Measurements from ENCODE around the gene CCT5.
"Not testable (repeated sequence)": the region's sequence is repeated elsewhere in the genome, so short reads cannot be mapped to it uniquely, and the experiment has no call there.

The CCT5 gene

GRCh38 chr5:10247217-10247616 lies 2.9 kb upstream of the CCT5 start:
- DNase-seq: not testable (repeated sequence)

GRCh38 chr5:10248378-10249260 lies 1.5 kb upstream of the CCT5 start:
- DNase-seq: no peak

DNA sequence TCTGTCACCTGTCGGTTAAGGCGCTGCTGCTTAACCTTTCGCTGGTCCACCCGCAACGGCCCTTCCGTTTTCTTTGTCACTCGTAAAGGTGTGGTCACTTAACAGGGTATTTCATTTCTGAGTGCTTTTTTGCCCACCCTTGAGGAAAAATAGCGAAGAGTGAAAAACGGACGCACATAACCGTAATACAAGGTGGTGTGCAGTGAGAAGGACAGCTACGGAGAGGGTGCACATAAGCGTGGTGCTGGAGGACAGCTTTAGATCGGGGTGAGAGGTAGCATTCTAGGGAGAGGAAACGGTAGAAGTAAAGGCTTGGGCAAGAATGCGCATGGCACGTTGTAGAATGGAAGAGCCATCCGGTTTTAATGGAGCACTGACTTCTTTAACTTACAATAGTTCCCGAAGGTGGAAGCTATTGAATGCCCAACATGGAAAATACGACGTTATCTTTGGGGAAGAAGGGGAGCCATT lies 761 bp downstream of the CCT5 start:
- DNase-seq: no peak

DNA sequence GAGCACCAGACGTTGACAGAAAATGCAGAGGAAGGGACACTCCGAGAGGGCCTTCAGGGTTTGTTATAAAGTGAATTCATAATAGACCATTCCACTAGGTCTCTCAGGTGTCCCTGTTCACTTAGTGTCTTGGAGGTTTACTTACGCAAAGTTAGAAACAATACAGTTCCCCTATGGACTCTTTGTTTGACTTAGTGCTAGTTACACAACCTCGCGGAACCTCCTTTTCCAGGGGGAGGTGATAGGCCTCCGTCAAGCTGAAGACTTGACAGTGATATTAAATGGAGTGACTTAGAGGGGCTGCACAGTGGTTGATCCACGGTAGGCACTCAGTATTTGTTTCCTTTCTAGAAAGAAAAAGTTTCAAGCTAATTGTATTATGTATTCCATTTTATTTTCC lies 1.3 kb downstream of the CCT5 start:
- no peak for DNase-seq

- DNase-seq: no peak
These were observed 3.3 kb downstream of the CCT5 start for GRCh38 chr5:10253390-10253789.

DNA sequence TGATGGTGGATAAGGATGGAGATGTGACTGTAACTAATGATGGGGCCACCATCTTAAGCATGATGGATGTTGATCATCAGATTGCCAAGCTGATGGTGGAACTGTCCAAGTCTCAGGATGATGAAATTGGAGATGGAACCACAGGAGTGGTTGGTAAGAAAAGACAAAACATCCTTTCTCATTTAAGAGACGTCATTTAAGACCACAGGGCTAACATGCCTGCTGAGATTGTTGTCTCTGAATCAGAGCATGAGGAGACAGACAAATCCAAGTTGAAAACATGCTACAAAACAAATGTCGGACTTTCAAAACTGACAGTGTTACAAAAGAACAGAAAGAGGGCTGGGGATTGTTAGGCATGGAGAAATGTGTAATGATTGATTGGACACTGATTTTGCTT lies 4.6 kb downstream of the CCT5 start:
- no peak for DNase-seq

DNA sequence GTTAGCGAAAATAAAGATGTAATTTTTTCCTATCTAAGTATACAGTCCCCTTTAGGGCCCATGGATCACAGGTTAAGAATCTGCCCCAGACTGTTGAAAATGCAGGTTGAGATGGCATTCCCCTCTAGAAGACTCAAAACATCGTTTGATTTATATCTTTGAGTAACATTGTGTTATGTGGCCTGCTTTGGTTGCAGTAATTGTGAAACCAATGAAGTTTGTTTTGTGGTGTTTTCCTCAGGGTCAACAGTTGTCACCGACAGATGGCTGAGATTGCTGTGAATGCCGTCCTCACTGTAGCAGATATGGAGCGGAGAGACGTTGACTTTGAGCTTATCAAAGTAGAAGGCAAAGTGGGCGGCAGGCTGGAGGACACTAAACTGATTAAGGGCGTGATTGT lies 7.8 kb downstream of the CCT5 start:
- no peak for DNase-seq

GRCh38 chr5:10259899-10260298 lies 9.8 kb downstream of the CCT5 start:
- no peak for DNase-seq

GRCh38 chr5:10261065-10261464 lies 11.0 kb downstream of the CCT5 start:
- no peak for DNase-seq

DNA sequence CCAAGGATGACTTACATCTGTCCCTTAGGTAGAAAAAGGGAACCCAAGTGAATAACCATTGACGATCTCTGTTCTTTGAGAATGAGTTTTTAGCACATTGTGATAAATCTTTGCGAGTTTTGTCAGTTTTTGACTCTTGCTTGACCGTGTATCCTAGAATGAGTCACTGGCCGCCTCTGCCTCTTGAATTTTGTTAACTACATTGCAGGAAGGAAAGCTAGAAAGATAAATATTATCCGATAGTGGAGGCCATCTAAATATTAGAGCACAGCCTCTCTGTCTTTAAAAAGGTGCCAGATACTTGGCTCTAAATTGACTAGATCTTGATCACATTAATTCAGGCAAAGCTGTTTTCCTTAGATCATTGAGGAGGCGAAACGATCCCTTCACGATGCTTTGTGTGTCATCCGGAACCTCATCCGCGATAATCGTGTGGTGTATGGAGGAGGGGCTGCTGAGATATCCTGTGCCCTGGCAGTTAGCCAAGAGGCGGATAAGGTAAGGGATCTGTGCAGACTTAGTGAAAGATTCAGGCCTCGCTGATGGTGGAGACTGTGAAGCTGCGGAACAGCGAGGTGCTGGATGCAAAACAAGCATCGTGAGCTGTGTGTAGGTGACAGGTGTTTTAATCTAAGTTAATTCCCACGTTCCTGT lies 12.2 kb downstream of the CCT5 start:
- DNase-seq: no peak

DNA sequence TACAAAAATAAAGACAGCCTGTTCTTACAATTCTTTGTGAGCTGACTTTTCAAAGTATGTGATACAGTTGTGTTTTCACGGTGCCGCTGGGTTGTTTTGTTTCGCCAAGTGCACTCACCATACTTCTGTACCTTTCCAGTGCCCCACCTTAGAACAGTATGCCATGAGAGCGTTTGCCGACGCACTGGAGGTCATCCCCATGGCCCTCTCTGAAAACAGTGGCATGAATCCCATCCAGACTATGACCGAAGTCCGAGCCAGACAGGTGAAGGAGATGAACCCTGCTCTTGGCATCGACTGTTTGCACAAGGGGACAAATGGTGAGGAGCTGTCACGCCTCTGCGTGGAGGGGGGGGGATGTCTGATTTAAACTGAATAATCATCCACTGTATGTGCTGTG lies 12.9 kb downstream of the CCT5 start:
- DNase-seq: no peak

- DNase-seq: no peak
These were observed 14.5 kb downstream of the CCT5 start for GRCh38 chr5:10264604-10265003.

- no peak for DNase-seq
These were observed 15.4 kb downstream of the CCT5 start for GRCh38 chr5:10265245-10266109.

DNA sequence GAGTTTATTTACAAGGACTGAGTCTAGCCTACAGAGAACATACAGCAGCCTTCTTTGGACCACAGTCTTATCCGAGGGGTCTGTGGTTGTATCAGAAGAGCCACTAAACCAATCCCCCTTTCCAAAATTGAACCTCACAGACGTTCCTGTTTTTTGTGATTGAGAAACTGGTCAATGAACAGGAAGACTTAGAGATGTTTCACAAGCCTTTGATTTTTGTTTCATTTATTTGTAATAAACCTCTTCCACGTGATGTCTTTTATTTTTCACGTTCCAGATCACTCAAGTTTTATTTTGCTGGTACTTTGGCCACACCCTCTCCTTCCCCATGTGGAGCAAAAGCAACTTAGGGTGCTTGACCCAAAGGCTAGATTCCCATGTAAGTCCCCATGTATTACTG lies 16.1 kb downstream of the CCT5 start:
- no peak for DNase-seq

GRCh38 chr5:10266839-10267238 lies 16.8 kb downstream of the CCT5 start:
- DNase-seq: no peak

GRCh38 chr5:10268100-10268499 lies 18.0 kb downstream of the CCT5 start:
- no peak for DNase-seq

GRCh38 chr5:10272053-10272874 lies 22.2 kb downstream of the CCT5 start:
- DNase-seq: no peak

GRCh38 chr5:10272875-10273209 lies 22.8 kb downstream of the CCT5 start:
- DNase-seq: not testable (repeated sequence)

DNA sequence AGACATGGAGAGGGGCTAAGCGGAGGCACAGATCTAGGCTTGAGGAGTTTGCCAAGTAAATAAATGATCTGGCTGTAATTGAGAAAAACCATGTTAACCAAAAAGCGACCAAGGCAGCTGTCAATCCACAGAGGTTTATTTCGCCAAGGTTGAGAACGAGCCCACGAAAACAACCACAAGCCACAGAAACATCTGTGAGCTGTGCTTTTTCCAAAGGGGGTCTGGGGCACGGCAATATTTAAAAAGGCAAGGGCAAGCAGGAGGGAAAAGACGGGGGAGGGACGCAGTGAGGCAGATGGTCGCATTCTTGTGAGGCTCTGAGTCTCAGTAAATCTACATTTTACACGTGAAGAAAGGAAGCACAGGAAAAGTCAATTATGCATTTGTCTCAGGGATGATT lies 25.4 kb downstream of the CCT5 start:
- no peak for DNase-seq

DNA sequence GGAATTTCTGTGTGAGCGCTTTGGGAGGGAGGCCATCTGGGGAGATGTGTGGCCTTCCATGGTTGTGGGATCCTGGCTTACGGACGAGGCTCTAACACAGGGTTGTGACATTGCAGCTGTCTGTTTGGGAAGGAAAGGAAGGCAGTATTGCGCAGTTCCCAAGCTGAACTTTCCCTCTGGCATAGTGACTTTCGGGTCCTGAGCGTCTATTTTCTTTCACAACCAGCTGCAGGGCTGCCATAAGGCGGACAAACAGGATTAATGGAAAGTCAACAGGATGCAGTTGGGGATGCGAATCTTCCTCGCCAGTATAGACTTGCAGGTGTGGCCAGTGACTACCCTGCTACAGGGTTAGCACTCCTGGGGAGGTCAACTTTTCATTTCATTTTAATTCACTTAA lies 25.9 kb downstream of the CCT5 start:
- no peak for DNase-seq

DNA sequence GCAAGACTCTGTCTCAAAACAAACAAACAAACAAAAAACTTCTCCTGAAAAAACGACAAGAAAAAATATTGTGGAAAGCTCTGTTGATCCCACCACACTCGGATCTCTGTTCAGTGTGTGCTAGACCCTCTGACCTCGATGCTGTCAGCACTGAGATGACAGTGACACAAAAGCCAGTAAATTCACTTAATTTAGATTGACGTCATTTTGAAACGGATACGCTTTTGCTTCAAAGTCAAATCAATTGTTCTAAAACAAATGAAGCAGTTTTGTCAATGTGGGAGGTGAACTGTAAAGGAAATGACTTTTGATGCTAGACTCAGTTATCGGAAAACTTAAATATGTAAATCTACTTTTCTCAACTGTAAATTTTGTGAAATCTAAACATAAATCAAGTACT lies 26.6 kb downstream of the CCT5 start:
- no peak for DNase-seq

DNA sequence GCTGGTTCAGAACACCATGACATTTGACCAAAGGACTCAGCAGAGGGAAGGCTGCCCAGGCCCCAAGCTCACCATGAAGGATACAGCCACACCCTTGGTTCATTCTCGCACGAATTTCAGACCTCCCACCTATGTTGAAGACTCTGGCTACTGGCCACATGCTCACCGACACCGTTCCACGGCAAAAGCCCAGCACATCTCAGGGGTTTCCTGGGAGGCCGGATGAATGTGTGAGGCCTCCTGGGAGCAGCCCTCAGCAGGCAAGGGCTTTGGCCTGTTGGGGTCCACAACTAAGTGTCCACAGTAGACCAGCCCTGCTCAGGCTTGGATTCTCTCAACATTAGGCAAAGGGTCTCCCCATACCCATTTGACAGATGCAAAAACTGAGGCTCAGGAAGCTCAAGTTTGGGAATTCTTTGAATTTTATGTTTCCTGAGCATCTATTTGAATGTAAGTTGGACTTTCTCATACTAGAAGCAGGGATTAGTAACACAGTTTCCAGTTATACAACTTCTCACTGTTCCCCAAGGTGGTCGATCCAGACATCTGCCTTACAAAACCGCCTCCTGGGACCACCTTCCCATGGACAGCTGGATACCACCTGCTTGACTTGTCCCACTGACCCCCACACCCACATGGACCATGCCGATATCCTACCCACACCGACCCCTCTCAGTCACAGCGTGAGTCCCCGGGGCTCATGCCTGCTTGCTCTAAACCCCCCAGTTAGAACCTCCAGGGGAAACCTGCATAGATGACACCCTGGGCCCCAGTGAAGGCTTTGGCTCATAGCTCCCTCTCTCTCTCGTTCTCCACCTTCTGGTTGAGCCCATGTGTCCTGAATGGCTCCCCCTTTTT lies 27.9 kb downstream of the CCT5 start:
- DNase-seq: no peak
